Activated CD4-positive, alpha-beta T cell treated with anti-CD3 and anti-CD28 coated beads for 36 hours (primary cell): ENCODE data around the gene CCDC171. TPM values are rescaled to one million over a fixed set of nuclear protein-coding genes. Genes with fewer than 3 reads are reported as not detected.
"Not testable (repeated sequence)": the region's sequence is repeated elsewhere in the genome, so short reads cannot be mapped to it uniquely, and the experiment has no call there.

Source experiments
- ATAC-seq: fragments of 200-7000 bp; cut with Tn5 transposase; one replicate; pipeline ENCODE4 v1.10.0; 2021; ENCODE audit warnings: mild to moderate bottlenecking, moderate library complexity
- CTCF ChIA-PET: fragments of 350-600 bp; sonication (Branson Sonifier 250); formaldehyde crosslinking; loops from one replicate; lab custom pipeline; 2021; ENCODE audit warnings: antibody characterized with exemption; lab: Charles Lee
- POLR2A ChIA-PET: fragments of 350-600 bp; sonication (Branson Sonifier 250); formaldehyde crosslinking; loops from one replicate; lab custom pipeline; 2021; ENCODE audit warnings: antibody characterized with exemption, inconsistent platforms; lab: Charles Lee
- DNase-seq: peaks from one replicate; pipeline ENCODE4 v3.0.0-alpha.2; 2020
- H3K27ac Mint-ChIP-seq: one replicate; pipeline ENCODE4 v1.8.0; 2021; ENCODE audit warnings: mixed read lengths
- H3K27me3 Mint-ChIP-seq: one replicate; pipeline ENCODE4 v1.8.0; 2021; ENCODE audit warnings: mixed read lengths
- H3K36me3 Mint-ChIP-seq: one replicate; pipeline ENCODE4 v1.8.0; 2021; ENCODE audit warnings: low read depth, mixed read lengths
- H3K4me1 Mint-ChIP-seq: one replicate; pipeline ENCODE4 v1.8.0; 2021; ENCODE audit warnings: mixed read lengths
- H3K4me3 Mint-ChIP-seq: one replicate; pipeline ENCODE4 v1.8.0; 2021; ENCODE audit warnings: mild to moderate bottlenecking, moderate library complexity, mixed read lengths
- H3K9me3 Mint-ChIP-seq: one replicate; pipeline ENCODE4 v1.8.0; 2021; ENCODE audit warnings: low read depth, mixed read lengths
- intact Hi-C, 2 experiments: fragments of 100-400 bp; cut with DNase I in 1 of 2; cut with micrococcal nuclease in 1 of 2; formaldehyde crosslinking; loops; one replicate each; pipeline versions ENCODE4 v1.14.2 to v1.15.1; 2022 to 2024; cut with DNase I, micrococcal nuclease
- total RNA-seq, 2 experiments: library from RNA; stranded (reverse); gene quantifications; one replicate each; pipeline ENCODE4 v1.2.3, GENCODE V29; 2021

CCDC171 gene
- total RNA-seq, 2 experiments from 2014 or later: 2.8 to 2.9 TPM

- no peak overlapping the region for H3K4me3 Mint-ChIP-seq
Measured at GRCh38 chr9:15696979-15697378, 144.1 kb downstream of the CCDC171 start.

GRCh38 chr9:15697446-15697851 lies 144.6 kb downstream of the CCDC171 start:
- no peak for ATAC-seq
- peak; percentile 25 for DNase-seq
- no peaks in the 10 kb centered on the region for H3K27me3 Mint-ChIP-seq
- H3K9me3 Mint-ChIP-seq: no peaks in the 10 kb centered on the region
- intact Hi-C loops: no loop called here
- H3K4me1 Mint-ChIP-seq: no peaks in the 10 kb centered on the region
- ChIA-PET POLR2A (no interaction called here), CTCF (no interaction called here)
- H3K27ac Mint-ChIP-seq: no peak overlapping the region
- H3K4me3 Mint-ChIP-seq: no peak overlapping the region
- H3K36me3 Mint-ChIP-seq: peaks cover 3% of the 10 kb centered on the region

More at GRCh38 chr9:15696979-15697378, 144.1 kb downstream of the CCDC171 start:
- no peaks in the 10 kb centered on the region for H3K9me3 Mint-ChIP-seq
- H3K36me3 Mint-ChIP-seq: peaks cover 3% of the 10 kb centered on the region
- POLR2A ChIA-PET: no interaction called here
- H3K27ac Mint-ChIP-seq: no peak overlapping the region
- intact Hi-C loops: no loop called here
- H3K4me1 Mint-ChIP-seq: no peaks in the 10 kb centered on the region
- CTCF ChIA-PET: no interaction called here
- ATAC-seq: no peak
- no peak for DNase-seq
- H3K27me3 Mint-ChIP-seq: no peaks in the 10 kb centered on the region

GRCh38 chr9:15699876-15700559 lies 147.2 kb downstream of the CCDC171 start:
- POLR2A ChIA-PET, ATAC-seq, H3K27me3 Mint-ChIP-seq, DNase-seq, H3K4me3 Mint-ChIP-seq, CTCF ChIA-PET, H3K36me3 Mint-ChIP-seq, H3K27ac Mint-ChIP-seq, H3K9me3 Mint-ChIP-seq, H3K4me1 Mint-ChIP-seq, intact Hi-C loops: not testable (repeated sequence)

- no peak for ATAC-seq
- no peaks in the 10 kb centered on the region for H3K27me3 Mint-ChIP-seq
- CTCF ChIA-PET: no interaction called here
Measured at GRCh38 chr9:15707000-15707399, 154.2 kb downstream of the CCDC171 start.

GRCh38 chr9:15711531-15711930 lies 158.7 kb downstream of the CCDC171 start:
- no peaks in the 10 kb centered on the region for H3K36me3 Mint-ChIP-seq
- H3K27me3 Mint-ChIP-seq: no peaks in the 10 kb centered on the region
- DNase-seq (no peak), ATAC-seq (no peak)
- H3K27ac Mint-ChIP-seq: no peak overlapping the region
- ChIA-PET CTCF (no interaction called here), POLR2A (no interaction called here)
- no peaks in the 10 kb centered on the region for H3K9me3 Mint-ChIP-seq
- intact Hi-C loops: no loop called here
- no peak overlapping the region for H3K4me3 Mint-ChIP-seq
- H3K4me1 Mint-ChIP-seq: no peaks in the 10 kb centered on the region

More at GRCh38 chr9:15707000-15707399, 154.2 kb downstream of the CCDC171 start:
- POLR2A ChIA-PET: no interaction called here
- no peak for DNase-seq
- H3K4me3 Mint-ChIP-seq: no peak overlapping the region
- intact Hi-C loops: no loop called here
- H3K4me1 Mint-ChIP-seq: no peaks in the 10 kb centered on the region
- H3K36me3 Mint-ChIP-seq: no peaks in the 10 kb centered on the region
- H3K27ac Mint-ChIP-seq: no peak overlapping the region
- H3K9me3 Mint-ChIP-seq: no peaks in the 10 kb centered on the region

GRCh38 chr9:15711931-15712330 lies 159.1 kb downstream of the CCDC171 start:
- no peak overlapping the region for H3K4me3 Mint-ChIP-seq
- no peaks in the 10 kb centered on the region for H3K4me1 Mint-ChIP-seq

GRCh38 chr9:15714746-15715145 lies 161.9 kb downstream of the CCDC171 start:
- no peaks in the 10 kb centered on the region for H3K9me3 Mint-ChIP-seq
- intact Hi-C loops: no loop called here

More at GRCh38 chr9:15711931-15712330, 159.1 kb downstream of the CCDC171 start:
- POLR2A ChIA-PET: no interaction called here
- DNase-seq (no peak), ATAC-seq (no peak)
- CTCF ChIA-PET: no interaction called here
- Mint-ChIP-seq H3K27ac (no peak overlapping the region), H3K36me3 (no peaks in the 10 kb centered on the region), H3K9me3 (no peaks in the 10 kb centered on the region), H3K27me3 (no peaks in the 10 kb centered on the region)
- intact Hi-C loops: no loop called here

GRCh38 chr9:15717290-15717967 lies 164.6 kb downstream of the CCDC171 start:
- Mint-ChIP-seq H3K4me1 (no peaks in the 10 kb centered on the region), H3K27ac (no peak overlapping the region), H3K4me3 (no peak overlapping the region), H3K36me3 (no peaks in the 10 kb centered on the region), H3K9me3 (no peaks in the 10 kb centered on the region), H3K27me3 (no peaks in the 10 kb centered on the region)
- POLR2A ChIA-PET: no interaction called here
- CTCF ChIA-PET: no interaction called here
- DNase-seq (no peak), ATAC-seq (no peak)
- intact Hi-C loops: no loop called here

More at GRCh38 chr9:15714746-15715145, 161.9 kb downstream of the CCDC171 start:
- DNase-seq (no peak), ATAC-seq (no peak)
- Mint-ChIP-seq H3K27me3 (no peaks in the 10 kb centered on the region), H3K36me3 (no peaks in the 10 kb centered on the region), H3K4me1 (no peaks in the 10 kb centered on the region), H3K27ac (no peak overlapping the region), H3K4me3 (no peak overlapping the region)
- ChIA-PET POLR2A (no interaction called here), CTCF (no interaction called here)

GRCh38 chr9:15718423-15718822 lies 165.6 kb downstream of the CCDC171 start:
- Mint-ChIP-seq H3K9me3 (no peaks in the 10 kb centered on the region), H3K4me3 (no peak overlapping the region), H3K4me1 (no peaks in the 10 kb centered on the region), H3K36me3 (no peaks in the 10 kb centered on the region), H3K27ac (no peak overlapping the region), H3K27me3 (no peaks in the 10 kb centered on the region)
- ATAC-seq: no peak
- intact Hi-C loops: no loop called here
- ChIA-PET POLR2A (no interaction called here), CTCF (no interaction called here)
- no peak for DNase-seq

GRCh38 chr9:15720861-15721260 lies 168.0 kb downstream of the CCDC171 start:
- POLR2A ChIA-PET: no interaction called here
- ATAC-seq: no peak
- intact Hi-C loops: no loop called here
- Mint-ChIP-seq H3K4me3 (no peak overlapping the region), H3K27me3 (no peaks in the 10 kb centered on the region), H3K4me1 (no peaks in the 10 kb centered on the region), H3K36me3 (no peaks in the 10 kb centered on the region), H3K9me3 (no peaks in the 10 kb centered on the region), H3K27ac (no peak overlapping the region)
- CTCF ChIA-PET: interaction anchor here (2.9 kb wide), 1 partner anchor 15 kb away, joined by 6 read pairs; no protein-coding TSS in a partner anchor
- no peak for DNase-seq

GRCh38 chr9:15722888-15723287 lies 170.0 kb downstream of the CCDC171 start:
- Mint-ChIP-seq H3K9me3 (no peaks in the 10 kb centered on the region), H3K4me1 (no peaks in the 10 kb centered on the region), H3K4me3 (no peak overlapping the region), H3K27ac (no peak overlapping the region), H3K27me3 (no peaks in the 10 kb centered on the region), H3K36me3 (no peaks in the 10 kb centered on the region)
- ChIA-PET CTCF (interaction anchor here (0.7 to 2.9 kb wide), 2 partner anchors 17 to 353 kb away, joined by 3 to 6 read pairs; no protein-coding TSS in a partner anchor), POLR2A (no interaction called here)
- ATAC-seq (no peak), DNase-seq (no peak)
- intact Hi-C loops: no loop called here

GRCh38 chr9:15724016-15724415 lies 171.2 kb downstream of the CCDC171 start:
- Mint-ChIP-seq H3K4me1 (no peaks in the 10 kb centered on the region), H3K36me3 (no peaks in the 10 kb centered on the region), H3K4me3 (no peak overlapping the region), H3K27ac (no peak overlapping the region), H3K27me3 (no peaks in the 10 kb centered on the region), H3K9me3 (no peaks in the 10 kb centered on the region)
- DNase-seq (no peak), ATAC-seq (no peak)
- ChIA-PET POLR2A (no interaction called here), CTCF (no interaction called here)
- intact Hi-C loops: no loop called here
